Duodenal mucosa (tissue), 2 donors: Measurements from ENCODE around the gene CDR2.

ENCODE experiments used
- H3K27ac ChIP-seq: one replicate; pipeline ENCODE4 v1.7.0; 2013; ENCODE audit warnings: low read depth, low read length
- H3K27me3 ChIP-seq, 2 donors: one replicate each; pipeline ENCODE4 v1.7.0; 2013; ENCODE audit warnings: low read length in 2 of 2, control low read depth in 1 of 2; ENCODE audit not compliant: insufficient read depth in 2 of 2, control insufficient read depth in 1 of 2
- H3K36me3 ChIP-seq, 2 donors: one replicate each; pipeline ENCODE4 v1.7.0; 2013; ENCODE audit warnings: low read length in 2 of 2, control low read depth in 1 of 2; ENCODE audit not compliant: insufficient read depth in 2 of 2, control insufficient read depth in 1 of 2
- H3K4me1 ChIP-seq, 2 donors: one replicate each; pipeline ENCODE4 v1.7.0; 2013; ENCODE audit warnings: low read length in 2 of 2, control low read depth in 1 of 2; ENCODE audit not compliant: insufficient read depth in 2 of 2, control insufficient read depth in 1 of 2
- H3K4me3 ChIP-seq, 2 donors: one replicate each; pipeline ENCODE4 v1.7.0; 2013; ENCODE audit warnings: low read length in 2 of 2, low read depth in 1 of 2
- H3K9ac ChIP-seq, 2 donors: one replicate each; pipeline ENCODE4 v1.7.0; 2013; ENCODE audit warnings: low read length in 2 of 2, low read depth in 1 of 2
- H3K9me3 ChIP-seq, 2 donors: one replicate each; pipeline ENCODE4 v1.7.0; 2013; ENCODE audit warnings: low read length in 2 of 2, control low read depth in 1 of 2; ENCODE audit not compliant: control insufficient read depth in 1 of 2

The CDR2 gene

DNA sequence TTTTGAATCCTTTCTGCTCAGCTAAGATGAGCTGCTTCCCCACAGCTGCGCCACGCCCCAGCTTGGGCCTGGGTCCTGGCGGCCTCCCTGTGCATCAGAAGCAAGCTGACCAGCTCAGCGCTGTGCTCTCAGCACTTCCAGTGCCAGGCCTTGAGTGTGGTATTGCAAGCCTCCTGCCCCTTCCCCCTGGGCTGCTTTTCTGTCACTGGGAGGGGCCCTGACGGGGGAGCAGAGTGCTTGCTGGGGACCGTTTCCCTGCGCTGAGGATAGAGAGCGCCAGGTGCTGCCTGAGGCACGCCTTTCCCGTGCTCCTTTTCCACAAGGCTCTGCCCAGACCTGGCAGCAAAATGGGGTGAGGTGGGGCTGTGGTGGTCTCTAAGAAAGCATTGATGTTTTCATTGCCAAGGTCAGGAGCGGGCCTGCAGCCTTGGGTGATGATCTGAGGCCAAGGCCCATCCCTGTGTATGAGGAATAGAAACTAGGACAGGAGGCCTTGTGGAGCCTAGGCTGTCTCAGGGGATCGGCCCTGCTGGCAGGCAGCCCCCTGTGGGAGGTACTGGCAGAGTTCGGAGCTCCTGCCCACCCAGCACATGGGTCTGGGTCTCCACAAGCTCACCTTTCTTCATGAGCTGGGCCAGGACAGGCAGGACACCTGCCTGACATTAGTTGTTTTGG is 47.5 kb downstream of the CDR2 start:
- peaks cover 23 to 76% of the 10 kb centered on the region in 2 donors for H3K36me3 ChIP-seq

DNA sequence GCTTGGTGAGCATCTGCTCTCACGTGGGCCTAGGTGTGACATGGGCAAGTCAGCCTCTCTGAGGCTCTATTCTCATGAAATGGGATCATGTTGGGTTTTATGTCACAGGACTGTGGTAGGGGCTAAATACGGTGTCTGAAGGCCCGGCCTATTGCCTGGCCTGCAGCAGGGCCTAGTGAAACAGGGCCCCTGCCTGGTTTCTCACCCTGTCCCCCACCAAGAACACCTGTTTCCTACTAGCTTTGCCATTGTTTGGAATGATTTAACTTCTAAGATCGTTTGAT is 48.1 kb downstream of the CDR2 start:
- H3K27ac ChIP-seq = no peak overlapping the region
- no peaks in the 10 kb centered on the region for H3K9me3 ChIP-seq
- no peak overlapping the region for H3K9ac ChIP-seq
- peaks cover 27 to 76% of the 10 kb centered on the region in 2 donors for H3K36me3 ChIP-seq
- no peak overlapping the region for H3K4me3 ChIP-seq
- H3K27me3 ChIP-seq = no peaks in the 10 kb centered on the region
- peaks cover 0 to 3% of the 10 kb centered on the region in 2 donors for H3K4me1 ChIP-seq

More for the DNA sequence above, 47.5 kb downstream of the CDR2 start:
- H3K27me3 ChIP-seq = no peaks in the 10 kb centered on the region
- no peak overlapping the region for H3K27ac ChIP-seq
- H3K9me3 ChIP-seq = no peaks in the 10 kb centered on the region
- H3K9ac ChIP-seq = no peak overlapping the region
- peaks cover 0 to 3% of the 10 kb centered on the region in 2 donors for H3K4me1 ChIP-seq
- no peak overlapping the region for H3K4me3 ChIP-seq

DNA sequence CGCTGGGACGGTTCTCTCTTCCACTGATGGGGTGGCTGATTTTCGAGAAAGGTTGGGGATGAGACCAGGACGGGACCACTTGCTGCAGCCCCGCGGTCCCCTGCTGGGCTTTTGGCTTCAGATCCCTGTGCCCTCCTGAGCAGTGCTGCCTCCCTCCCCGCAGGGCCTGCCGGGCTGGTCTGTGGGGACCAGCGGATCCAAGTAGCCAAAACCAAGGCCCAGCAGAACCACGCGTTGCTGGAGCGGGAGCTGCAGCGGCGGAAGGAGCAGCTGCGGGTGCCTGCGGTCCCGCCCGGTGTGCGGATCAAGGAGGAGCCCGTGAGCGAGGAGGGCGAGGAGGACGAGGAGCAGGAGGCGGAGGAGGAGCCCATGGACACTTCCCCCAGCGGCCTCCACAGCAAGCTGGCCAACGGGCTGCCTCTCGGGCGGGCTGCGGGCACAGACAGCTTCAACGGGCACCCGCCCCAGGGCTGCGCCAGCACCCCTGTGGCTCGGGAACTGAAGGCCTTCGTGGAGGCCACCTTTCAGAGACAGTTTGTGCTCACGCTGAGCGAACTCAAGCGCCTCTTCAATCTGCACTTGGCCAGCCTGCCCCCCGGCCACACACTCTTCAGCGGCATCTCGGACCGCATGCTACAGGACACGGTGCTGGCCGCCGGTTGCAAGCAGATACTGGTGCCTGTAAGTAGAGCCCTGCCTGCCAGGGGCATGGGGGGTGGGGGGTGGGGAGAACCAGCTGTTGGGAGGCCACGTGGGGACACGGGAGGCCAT is 48.6 kb downstream of the CDR2 start:
- Histone ChIP-seq H3K9me3 (no peaks in the 10 kb centered on the region), H3K27ac (no peak overlapping the region), H3K36me3 (peaks cover 27 to 81% of the 10 kb centered on the region in 2 donors), H3K4me3 (no peak overlapping the region), H3K9ac (no peak overlapping the region), H3K27me3 (no peaks in the 10 kb centered on the region), H3K4me1 (peaks cover 0 to 3% of the 10 kb centered on the region in 2 donors)

DNA sequence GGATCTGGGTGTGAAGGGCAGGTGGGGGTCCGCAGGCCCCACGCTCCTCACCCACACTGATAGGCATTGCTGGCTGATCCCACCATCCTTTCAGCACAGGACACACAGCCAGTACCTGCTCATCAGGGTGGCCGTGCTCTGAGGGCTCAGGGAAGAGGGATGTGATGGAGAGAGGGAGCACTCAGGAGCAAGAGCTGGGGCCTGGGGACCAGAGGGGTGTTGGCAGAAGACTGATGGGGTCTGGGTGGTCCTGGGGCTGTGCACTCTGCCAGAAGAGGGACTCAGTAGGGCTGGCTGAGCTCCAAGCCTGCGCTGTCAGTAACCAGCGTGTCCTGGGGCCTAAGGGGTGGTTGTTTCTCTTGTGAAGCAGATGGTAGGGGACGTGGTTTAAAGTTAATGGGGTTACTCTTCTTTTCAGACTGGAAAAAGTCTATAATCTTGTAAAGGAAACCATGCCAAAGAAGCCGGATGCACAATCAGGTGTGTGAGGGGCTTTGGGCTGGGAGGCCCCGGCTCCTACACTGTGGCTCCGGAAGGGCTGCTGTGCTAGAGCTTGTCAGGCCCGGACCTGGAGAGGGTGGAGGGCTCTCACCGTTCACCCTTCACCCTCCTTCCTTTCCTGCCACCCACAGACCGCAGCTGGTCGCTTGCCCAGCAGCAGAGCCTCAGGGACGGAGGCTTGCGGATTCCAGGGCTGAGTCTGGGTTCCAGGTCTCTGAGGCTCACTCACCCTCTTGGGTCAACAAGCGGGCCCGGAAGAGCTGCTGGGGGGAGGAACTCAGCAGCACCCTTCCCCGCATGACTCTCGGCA is 49.4 kb downstream of the CDR2 start:
- H3K27me3 ChIP-seq = no peaks in the 10 kb centered on the region
- no peak overlapping the region for H3K9ac ChIP-seq
- H3K4me1 ChIP-seq = peaks cover 0 to 3% of the 10 kb centered on the region in 2 donors
- no peaks in the 10 kb centered on the region for H3K9me3 ChIP-seq
- no peak overlapping the region for H3K27ac ChIP-seq
- H3K36me3 ChIP-seq = peaks cover 27 to 85% of the 10 kb centered on the region in 2 donors
- H3K4me3 ChIP-seq = no peak overlapping the region

DNA sequence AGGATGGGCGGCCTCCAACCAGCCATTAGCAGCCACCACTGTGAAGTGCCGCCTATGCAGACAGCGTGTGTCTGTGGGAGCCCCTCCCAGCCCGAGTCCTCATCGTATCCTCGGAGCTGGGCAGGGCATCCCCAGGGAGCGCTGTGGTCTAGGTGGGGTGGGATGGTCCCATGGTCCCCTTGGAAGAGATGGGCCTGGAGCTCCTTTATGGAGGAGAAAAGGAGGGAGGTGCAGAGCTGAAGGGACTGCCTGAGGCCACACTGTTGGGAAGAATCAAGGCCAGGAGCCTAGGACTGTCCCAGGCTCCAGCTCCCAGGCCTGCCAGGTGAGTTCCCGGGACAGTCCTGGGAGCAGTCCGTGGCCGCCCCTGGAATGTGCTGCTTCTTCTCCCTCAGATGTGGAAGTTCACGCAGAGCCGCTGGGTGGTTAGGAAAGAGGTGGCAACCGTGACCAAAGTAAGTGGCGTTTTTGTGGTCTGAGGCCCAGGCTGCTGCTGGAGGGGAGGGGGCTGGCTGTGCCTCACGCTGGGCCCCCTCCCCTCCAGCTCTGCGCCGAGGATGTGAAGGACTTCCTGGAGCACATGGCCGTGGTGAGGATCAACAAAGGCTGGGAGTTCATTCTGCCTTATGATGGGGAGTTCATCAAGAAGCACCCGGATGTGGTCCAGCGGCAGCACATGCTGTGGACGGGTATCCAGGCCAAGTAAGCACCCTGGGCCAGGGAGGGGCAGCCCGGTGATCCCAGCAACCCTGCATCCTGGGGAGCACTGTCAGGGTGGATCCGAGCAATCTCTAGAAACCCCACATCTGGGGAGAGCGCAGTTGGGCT is 50.2 kb downstream of the CDR2 start:
- H3K9ac ChIP-seq = no peak overlapping the region
- H3K4me1 ChIP-seq = peaks cover 0 to 3% of the 10 kb centered on the region in 2 donors
- H3K27me3 ChIP-seq = no peaks in the 10 kb centered on the region
- H3K36me3 ChIP-seq = peaks cover 27 to 82% of the 10 kb centered on the region in 2 donors
- no peaks in the 10 kb centered on the region for H3K9me3 ChIP-seq
- H3K4me3 ChIP-seq = no peak overlapping the region
- H3K27ac ChIP-seq = no peak overlapping the region

DNA sequence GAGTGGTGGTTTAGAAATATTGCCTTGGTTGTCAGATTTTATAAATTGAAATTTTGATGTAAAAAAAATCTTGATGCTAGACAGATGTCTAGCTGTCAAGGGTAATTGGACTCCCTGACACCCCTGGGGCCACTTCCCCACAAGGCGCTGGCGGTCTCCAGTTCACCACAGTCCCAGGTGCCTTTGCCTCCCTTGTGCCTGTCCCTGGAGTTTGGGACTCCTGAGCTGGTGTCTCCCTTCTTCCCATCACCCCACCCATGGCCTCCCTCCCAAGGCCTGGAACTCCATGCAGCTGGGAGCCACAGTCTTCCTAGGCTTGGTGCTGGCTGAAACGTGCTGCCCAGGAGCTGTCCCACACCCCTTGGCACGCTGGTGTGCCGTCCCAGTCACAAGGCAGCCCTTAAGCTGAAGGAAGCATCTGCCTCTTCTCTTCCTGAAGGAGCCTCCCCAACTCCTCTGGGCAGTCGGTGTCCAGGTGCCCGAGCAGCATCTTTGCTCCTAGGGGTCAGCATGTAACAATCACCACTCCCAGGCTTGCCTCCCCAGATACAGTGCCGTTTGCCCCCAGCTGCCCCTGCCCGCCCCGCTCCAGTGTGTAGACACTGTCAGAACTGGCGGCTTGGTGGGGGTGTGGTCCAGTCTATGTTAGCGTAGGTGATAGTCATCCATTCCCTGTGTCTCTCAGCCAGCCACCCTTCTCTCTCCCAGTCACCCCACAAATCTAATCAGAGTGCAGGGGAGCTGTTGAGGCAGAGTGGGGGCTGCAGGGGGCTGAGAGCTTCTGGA is 51.1 kb downstream of the CDR2 start:
- no peak overlapping the region for H3K4me3 ChIP-seq

DNA sequence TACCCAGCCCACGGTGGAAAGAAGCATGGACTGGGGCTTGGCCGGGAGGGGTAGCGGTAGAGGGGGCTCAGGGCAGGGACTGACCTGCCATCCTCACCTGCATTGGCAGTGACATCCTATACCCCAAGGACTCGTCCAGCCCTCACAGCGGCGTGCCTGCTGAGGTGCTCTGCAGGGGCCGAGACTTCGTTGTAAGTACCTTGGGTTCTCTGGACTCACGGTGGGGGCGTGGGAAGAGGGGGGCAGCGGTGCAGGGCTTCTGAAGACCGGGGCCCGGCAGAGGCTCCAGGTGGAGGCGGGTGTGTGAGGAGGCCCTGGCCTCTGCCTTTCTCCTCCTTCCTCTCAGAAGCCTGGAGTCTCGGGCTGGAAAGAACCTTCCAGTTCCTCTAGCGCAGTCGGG is 51.7 kb downstream of the CDR2 start:
- Histone ChIP-seq H3K4me3 (no peak overlapping the region), H3K4me1 (peaks cover 0 to 3% of the 10 kb centered on the region in 2 donors), H3K9ac (no peak overlapping the region), H3K27ac (no peak overlapping the region), H3K9me3 (no peaks in the 10 kb centered on the region), H3K27me3 (no peaks in the 10 kb centered on the region), H3K36me3 (peaks cover 21 to 81% of the 10 kb centered on the region in 2 donors)

More for the DNA sequence above, 51.1 kb downstream of the CDR2 start:
- H3K4me1 ChIP-seq = peaks cover 0 to 3% of the 10 kb centered on the region in 2 donors
- no peaks in the 10 kb centered on the region for H3K27me3 ChIP-seq
- no peak overlapping the region for H3K27ac ChIP-seq
- peaks cover 26 to 82% of the 10 kb centered on the region in 2 donors for H3K36me3 ChIP-seq
- H3K9ac ChIP-seq = no peak overlapping the region
- H3K9me3 ChIP-seq = no peaks in the 10 kb centered on the region

DNA sequence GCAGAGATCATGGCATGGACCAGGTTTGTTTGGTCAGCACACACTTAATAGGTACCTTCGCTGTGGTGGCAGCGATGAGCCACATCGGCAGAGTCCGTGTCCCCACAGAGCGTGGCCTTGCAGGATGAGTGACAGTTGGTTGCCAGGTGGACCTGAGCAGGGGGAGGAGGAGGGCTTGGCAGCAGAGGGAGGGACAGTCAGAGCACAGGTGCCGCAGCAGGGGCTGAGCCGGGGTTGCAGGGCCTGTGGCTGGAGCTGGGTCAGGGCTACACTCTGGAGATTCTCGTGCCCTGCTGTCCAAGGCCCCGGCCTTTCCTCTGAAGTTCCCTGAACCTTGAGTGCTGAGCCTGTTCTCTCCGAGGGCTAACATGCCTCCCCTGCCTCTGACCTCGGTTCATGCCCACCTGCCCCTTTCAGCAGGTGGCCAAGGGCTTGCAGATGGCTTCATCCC is 52.4 kb downstream of the CDR2 start:
- Histone ChIP-seq H3K9ac (no peak overlapping the region), H3K27me3 (no peaks in the 10 kb centered on the region), H3K36me3 (peaks cover 25 to 81% of the 10 kb centered on the region in 2 donors), H3K4me1 (peaks cover 0 to 3% of the 10 kb centered on the region in 2 donors), H3K4me3 (no peak overlapping the region), H3K27ac (no peak overlapping the region), H3K9me3 (no peaks in the 10 kb centered on the region)

DNA sequence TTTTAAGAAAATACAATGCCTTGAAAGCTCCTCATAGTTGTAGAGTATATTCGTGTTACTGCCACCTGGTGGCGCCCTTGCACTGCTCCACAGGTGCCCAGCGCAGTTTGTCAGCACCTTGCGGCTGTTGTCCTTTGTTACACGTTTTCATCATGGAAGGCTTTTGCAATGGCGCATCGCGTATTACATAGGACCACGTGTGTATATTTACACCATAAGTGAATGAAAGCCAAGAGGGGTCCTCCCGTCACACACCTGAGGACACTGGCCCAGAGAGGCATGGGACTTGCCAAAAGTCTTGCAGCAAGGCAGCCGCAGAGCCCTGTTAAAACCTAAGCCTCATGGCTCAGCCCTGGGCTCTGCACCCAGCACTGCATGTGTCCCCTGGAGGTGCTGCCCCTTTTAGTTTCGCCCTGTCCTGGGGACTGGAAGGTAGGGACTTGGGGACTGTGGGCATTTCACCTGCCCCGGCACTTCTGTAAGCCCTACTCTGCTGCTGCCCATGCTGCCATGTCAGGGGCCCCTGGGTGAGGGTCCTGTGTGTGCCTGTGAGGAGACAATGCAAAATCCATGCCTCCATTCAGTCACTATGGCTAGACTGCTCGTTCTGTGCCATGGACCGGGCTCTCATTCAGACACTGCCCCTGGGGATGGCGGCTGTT is 52.9 kb downstream of the CDR2 start:
- no peak overlapping the region for H3K4me3 ChIP-seq
- no peaks in the 10 kb centered on the region for H3K27me3 ChIP-seq
- peaks cover 27 to 81% of the 10 kb centered on the region in 2 donors for H3K36me3 ChIP-seq
- H3K9ac ChIP-seq = no peak overlapping the region
- H3K27ac ChIP-seq = no peak overlapping the region
- peaks cover 0 to 2% of the 10 kb centered on the region in 2 donors for H3K4me1 ChIP-seq
- H3K9me3 ChIP-seq = no peaks in the 10 kb centered on the region
